Forelimb muscle (tissue), 1 donor: Measurements from ENCODE around the gene SLC25A30. TPM values are rescaled to one million over a fixed set of nuclear protein-coding genes. Genes with fewer than 3 reads are reported as not detected.
"Not testable (repeated sequence)": the region's sequence is repeated elsewhere in the genome, so short reads cannot be mapped to it uniquely, and the experiment has no call there.

ENCODE experiments used
- DNase-seq: peaks from one replicate; pipeline ENCODE4 v3.0.0-alpha.2; 2013; ENCODE audit warnings: low read depth
- polyA plus RNA-seq: library from polyadenylated mRNA; unstranded; fragments of 120-200 nt; gene quantifications from one replicate; pipeline ENCODE4 v1.2.1, GENCODE V29; 2013; ENCODE audit not compliant: insufficient read length

The SLC25A30 gene
- polyA plus RNA-seq, 1 donor: 15.1 TPM

GRCh38 chr13:45367358-45367757 lies 50.8 kb downstream of the SLC25A30 start:
- no peak for DNase-seq

- no peak for DNase-seq
Observed at GRCh38 chr13:45365558-45365885, 52.7 kb downstream of the SLC25A30 start.

- no peak for DNase-seq
Observed at GRCh38 chr13:45364876-45365557, 53.2 kb downstream of the SLC25A30 start.

- DNase-seq: no peak
Observed at GRCh38 chr13:45362939-45363338, 55.2 kb downstream of the SLC25A30 start.

- no peak for DNase-seq
Observed at GRCh38 chr13:45361596-45362206, 56.5 kb downstream of the SLC25A30 start.

- no peak for DNase-seq
Observed at GRCh38 chr13:45356966-45357672, 61.1 kb downstream of the SLC25A30 start.

- no peak for DNase-seq
Observed at GRCh38 chr13:45353895-45354294, 64.3 kb downstream of the SLC25A30 start.

- no peak for DNase-seq
Observed at GRCh38 chr13:45352031-45352430, 66.1 kb downstream of the SLC25A30 start.

GRCh38 chr13:45350152-45350551 lies 68.0 kb downstream of the SLC25A30 start:
- no peak for DNase-seq

- DNase-seq: no peak
Observed at GRCh38 chr13:45349438-45349837, 68.7 kb downstream of the SLC25A30 start.

GRCh38 chr13:45344064-45344463 lies 74.1 kb downstream of the SLC25A30 start:
- not testable (repeated sequence) for DNase-seq

Other genes with a start within 250 kb of the SLC25A30 start
- not detected for gene KCTD4, start 217.3 kb downstream of the SLC25A30 start, polyA plus RNA-seq
- gene TPT1, start 77.2 kb downstream of the SLC25A30 start, polyA plus RNA-seq: 8,360 TPM
- 19.8 TPM for gene COG3, start 46.6 kb upstream of the SLC25A30 start, polyA plus RNA-seq
- 1.2 TPM for gene ERICH6B, start 197.4 kb upstream of the SLC25A30 start, polyA plus RNA-seq